HG02798 (cell line): ENCODE measurements around the gene TMEM54.

Experiments
- ATAC-seq: cut with Tn5 transposase; IDR thresholded peaks from one replicate; pipeline ENCODE4 v1.9.1; 2021; ENCODE audit warnings: mild to moderate bottlenecking; ENCODE audit not compliant: unreplicated experiment, poor library complexity

The TMEM54 gene

GRCh38 chr1:32867151-32867550, 34.0 kb downstream of the TMEM54 start:
- ATAC-seq: no peak

GRCh38 chr1:32865639-32866405, 35.4 kb downstream of the TMEM54 start:
- ATAC-seq: no peak

GRCh38 chr1:32864375-32865019, 36.7 kb downstream of the TMEM54 start:
- no peak for ATAC-seq

GRCh38 chr1:32863881-32864245, 37.3 kb downstream of the TMEM54 start:
- no peak for ATAC-seq

GRCh38 chr1:32863218-32863880, 37.8 kb downstream of the TMEM54 start:
- no peak for ATAC-seq

GRCh38 chr1:32861904-32862695, 39.1 kb downstream of the TMEM54 start:
- no peak for ATAC-seq

- no peak for ATAC-seq
These were observed 40.6 kb downstream of the TMEM54 start for GRCh38 chr1:32860566-32860965.

- ATAC-seq: no peak
These were observed 41.3 kb downstream of the TMEM54 start for GRCh38 chr1:32859915-32860314.

GRCh38 chr1:32858791-32859190, 42.4 kb downstream of the TMEM54 start:
- ATAC-seq: no peak

- ATAC-seq: no peak
These were observed 43.1 kb downstream of the TMEM54 start for GRCh38 chr1:32858136-32858535.

GRCh38 chr1:32855861-32856617, 45.1 kb downstream of the TMEM54 start:
- no peak for ATAC-seq

GRCh38 chr1:32848354-32849063, 52.7 kb downstream of the TMEM54 start:
- ATAC-seq: no peak
